ENCODE data around the gene ITGB3. TPM values are rescaled to one million over a fixed set of nuclear protein-coding genes. Genes with fewer than 3 reads are reported as not detected.

ITGB3 gene
- total RNA-seq, 2 donors from 2014 or later: 68.1 to 197 TPM

GRCh38 chr17:47219621-47220475, 33.8 kb upstream of the ITGB3 start:
- Histone ChIP-seq H3K4me1 (ENCODE audit: control insufficient read depth in 1 of 2, low read depth in 2 of 2) (peaks cover 17 to 23% of the 10 kb centered on the region in 2 donors), H3K9me3 (no peaks in the 10 kb centered on the region), H3K27ac (no peak overlapping the region), H3K27me3 (replicated peaks; ENCODE audit: insufficient read depth) (no peaks in the 10 kb centered on the region), H3K36me3 (no peaks in the 10 kb centered on the region), H3K4me3 (no peak overlapping the region)
- DNase-seq (ENCODE audit: low spot score): no peak
- TF ChIP-seq CTCF (IDR thresholded peaks at IDR 0.05): no peak
- no peak for ATAC-seq (ENCODE audit: insufficient number of reproducible peaks, low FRiP score, low read depth)

GRCh38 chr17:47220531-47220999, 33.1 kb upstream of the ITGB3 start:
- no peaks in the 10 kb centered on the region for H3K27me3 ChIP-seq (replicated peaks; ENCODE audit: insufficient read depth)
- H3K36me3 ChIP-seq: no peaks in the 10 kb centered on the region
- no peaks in the 10 kb centered on the region for H3K9me3 ChIP-seq
- no peak for ATAC-seq (ENCODE audit: insufficient number of reproducible peaks, low FRiP score, low read depth)
- H3K4me3 ChIP-seq: no peak overlapping the region
- no peak for DNase-seq (ENCODE audit: low spot score)
- H3K4me1 ChIP-seq (ENCODE audit: control insufficient read depth in 1 of 2, low read depth in 2 of 2): peaks cover 21 to 28% of the 10 kb centered on the region in 2 donors
- H3K27ac ChIP-seq: no peak overlapping the region
- TF ChIP-seq CTCF (IDR thresholded peaks at IDR 0.05): no peak

- no peak overlapping the region for H3K27ac ChIP-seq
- TF ChIP-seq CTCF (IDR thresholded peaks at IDR 0.05): no peak
- no peaks in the 10 kb centered on the region for H3K27me3 ChIP-seq (replicated peaks; ENCODE audit: insufficient read depth)
- ATAC-seq (ENCODE audit: insufficient number of reproducible peaks, low FRiP score, low read depth): no peak
- peaks cover 27 to 34% of the 10 kb centered on the region in 2 donors for H3K4me1 ChIP-seq (ENCODE audit: control insufficient read depth in 1 of 2, low read depth in 2 of 2)
- no peak overlapping the region for H3K4me3 ChIP-seq
- H3K36me3 ChIP-seq: no peaks in the 10 kb centered on the region
- no peaks in the 10 kb centered on the region for H3K9me3 ChIP-seq
- no peak for DNase-seq (ENCODE audit: low spot score)
Observed at GRCh38 chr17:47221154-47221553, 32.5 kb upstream of the ITGB3 start.

GRCh38 chr17:47222047-47222446, 31.6 kb upstream of the ITGB3 start:
- Histone ChIP-seq H3K27me3 (replicated peaks; ENCODE audit: insufficient read depth) (no peaks in the 10 kb centered on the region), H3K27ac (no peak overlapping the region), H3K4me3 (no peak overlapping the region), H3K4me1 (ENCODE audit: control insufficient read depth in 1 of 2, low read depth in 2 of 2) (peaks cover 33 to 43% of the 10 kb centered on the region in 2 donors), H3K36me3 (no peaks in the 10 kb centered on the region), H3K9me3 (no peaks in the 10 kb centered on the region)
- DNase-seq (ENCODE audit: low spot score) (no peak), ATAC-seq (ENCODE audit: insufficient number of reproducible peaks, low FRiP score, low read depth) (no peak)
- TF ChIP-seq CTCF (IDR thresholded peaks at IDR 0.05): no peak

GRCh38 chr17:47223007-47223406, 30.6 kb upstream of the ITGB3 start:
- ATAC-seq (ENCODE audit: insufficient number of reproducible peaks, low FRiP score, low read depth) (no peak), DNase-seq (ENCODE audit: low spot score) (no peak)
- H3K27ac ChIP-seq: peak overlapping the region; percentile 91 to 98
- peaks cover 33 to 45% of the 10 kb centered on the region in 2 donors for H3K4me1 ChIP-seq (ENCODE audit: control insufficient read depth in 1 of 2, low read depth in 2 of 2)
- TF ChIP-seq CTCF (IDR thresholded peaks at IDR 0.05): no peak
- H3K36me3 ChIP-seq: no peaks in the 10 kb centered on the region
- no peaks in the 10 kb centered on the region for H3K9me3 ChIP-seq
- H3K27me3 ChIP-seq (replicated peaks; ENCODE audit: insufficient read depth): no peaks in the 10 kb centered on the region
- H3K4me3 ChIP-seq: no peak overlapping the region

All from thoracic aorta (tissue), 2 donors.